HEK293 (cell line): Measurements from ENCODE around the gene B4GALT4.

Experiments used
- CTCF ChIA-PET: fragments of 350-600 bp; formaldehyde crosslinking; extraction: SDS; loops from one replicate; lab custom pipeline; 2021; ENCODE audit warnings: antibody characterized with exemption; lab: Yijun Ruan, JAX
- POLR2A ChIA-PET: fragments of 300-600 bp; formaldehyde crosslinking; extraction: SDS; loops from one replicate; lab custom pipeline; 2020; ENCODE audit warnings: antibody characterized with exemption, inconsistent platforms; lab: Yijun Ruan, JAX
- H3K27ac ChIP-seq: fragments of 200-500 bp; sonication (Bioruptor generic); 2 replicates; pipeline ENCODE4 v1.5.1; 2014; ENCODE audit warnings: low read depth, low read length, control low read depth, inconsistent platforms; ENCODE audit errors: extremely low read depth
- H3K36me3 ChIP-seq, 2 experiments: fragments of 200-500 bp in 1 of 2; sonication (Bioruptor generic) in 1 of 2; 1 replicate in 1 of 2; 2 replicates in 1 of 2; pipeline ENCODE4 v1.5.1; 2014 to 2017; ENCODE audit warnings: inconsistent platforms in 2 of 2, low read length in 2 of 2; ENCODE audit not compliant: control insufficient read depth in 2 of 2, insufficient read depth in 1 of 2
- H3K4me1 ChIP-seq: fragments of 200-500 bp; sonication (Bioruptor generic); 2 replicates; pipeline ENCODE4 v1.5.1; 2014; ENCODE audit warnings: mild to moderate bottlenecking, low read length, inconsistent platforms; ENCODE audit not compliant: control insufficient read depth, insufficient read depth
- H3K4me3 ChIP-seq: 2 replicates; pipeline ENCODE4 v1.5.1; 2011; ENCODE audit warnings: low read depth, mild to moderate bottlenecking, control low read depth, low read length, moderate library complexity
- H3K9me3 ChIP-seq: fragments of 200-500 bp; sonication (Bioruptor generic); 2 replicates; pipeline ENCODE4 v1.5.1; 2014; ENCODE audit warnings: low read depth, low read length, inconsistent platforms; ENCODE audit not compliant: control insufficient read depth, insufficient read depth
- HIC1 ChIP-seq: fragments of 450-650 bp; formaldehyde crosslinking; IDR thresholded peaks from 2 replicates; pipeline ENCODE4 v1.5.1; 2016; ENCODE audit warnings: missing biosample characterization, missing genetic modification characterization
- HOXA7 ChIP-seq: sonication (generic); formaldehyde crosslinking; IDR thresholded peaks from 2 replicates; pipeline ENCODE4 v1.8.1; 2022; ENCODE audit warnings: missing genetic modification reagents, borderline replicate concordance
- PBX3 ChIP-seq: sonication (generic); formaldehyde crosslinking; IDR thresholded peaks from 2 replicates; pipeline ENCODE4 v1.8.1; 2022; ENCODE audit warnings: mild to moderate bottlenecking, moderate library complexity, missing genetic modification reagents
- ZEB2 ChIP-seq: fragments of 450-650 bp; formaldehyde crosslinking; IDR thresholded peaks from 2 replicates; pipeline ENCODE4 v1.5.1; 2016; ENCODE audit warnings: missing biosample characterization, missing genetic modification characterization
- ZIC2 ChIP-seq: fragments of 450-650 bp; formaldehyde crosslinking; IDR thresholded peaks from 2 replicates; pipeline ENCODE4 v1.5.1; 2016; ENCODE audit warnings: missing biosample characterization, missing genetic modification characterization
- ZNF157 ChIP-seq: fragments of 450-650 bp; formaldehyde crosslinking; IDR thresholded peaks from 2 replicates; pipeline ENCODE4 v1.5.1; 2016; ENCODE audit warnings: missing biosample characterization, missing genetic modification characterization
- ZNF184 ChIP-seq: fragments of 450-650 bp; IDR thresholded peaks from 2 replicates; pipeline ENCODE4 v1.5.1; 2018; ENCODE audit warnings: missing biosample characterization, mild to moderate bottlenecking, missing genetic modification characterization
- ZNF274 ChIP-seq, 2 experiments: fragments of 200-500 bp in 1 of 2; fragments of 450-650 bp in 1 of 2; sonication (Bioruptor generic) in 1 of 2; formaldehyde crosslinking in 1 of 2; IDR thresholded peaks; 2 replicates each; pipeline versions ENCODE4 v1.5.1 to v1.6.1; 2014 to 2016; ENCODE audit warnings: borderline replicate concordance in 1 of 2, inconsistent platforms in 1 of 2, low read length in 1 of 2, missing biosample characterization in 1 of 2, missing genetic modification characterization in 1 of 2
- ZNF416 ChIP-seq: fragments of 450-650 bp; formaldehyde crosslinking; IDR thresholded peaks from 2 replicates; pipeline ENCODE4 v1.5.1; 2016; ENCODE audit warnings: missing biosample characterization, missing genetic modification characterization
- ZNF423 ChIP-seq: fragments of 450-650 bp; formaldehyde crosslinking; IDR thresholded peaks from 2 replicates; pipeline ENCODE4 v1.5.1; 2016; ENCODE audit warnings: missing biosample characterization, missing genetic modification characterization
- ZNF664 ChIP-seq: fragments of 450-650 bp; formaldehyde crosslinking; IDR thresholded peaks from 2 replicates; pipeline ENCODE4 v1.5.1; 2016; ENCODE audit warnings: missing biosample characterization, missing genetic modification characterization
- ZNF76 ChIP-seq: fragments of 450-650 bp; formaldehyde crosslinking; IDR thresholded peaks from 2 replicates; pipeline ENCODE4; 2016; ENCODE audit warnings: low read depth, missing biosample characterization, missing genetic modification characterization, borderline replicate concordance
- ZNF785 ChIP-seq: fragments of 450-650 bp; formaldehyde crosslinking; IDR thresholded peaks from 2 replicates; pipeline ENCODE4 v1.5.1; 2016; ENCODE audit warnings: missing biosample characterization, missing genetic modification characterization
- ZSCAN18 ChIP-seq: fragments of 450-650 bp; formaldehyde crosslinking; IDR thresholded peaks from 2 replicates; pipeline ENCODE4 v1.5.1; 2016; ENCODE audit warnings: missing biosample characterization, missing genetic modification characterization
- TF ChIP-seq, protein P1 (sequence below): fragments of 450-650 bp; formaldehyde crosslinking; IDR thresholded peaks from 2 replicates; pipeline ENCODE4 v1.5.1; 2017; ENCODE audit warnings: missing biosample characterization, mild to moderate bottlenecking, missing genetic modification characterization, moderate library complexity
- TF ChIP-seq, protein P2 (sequence below): fragments of 450-650 bp; formaldehyde crosslinking; IDR thresholded peaks from 2 replicates; pipeline ENCODE4 v1.5.1; 2016; ENCODE audit warnings: missing biosample characterization, missing genetic modification characterization
- TF ChIP-seq, protein P3 (sequence below): fragments of 450-650 bp; formaldehyde crosslinking; IDR thresholded peaks from 2 replicates; pipeline ENCODE4 v1.5.1; 2016; ENCODE audit warnings: missing biosample characterization, missing genetic modification characterization, borderline replicate concordance

B4GALT4 gene

DNA sequence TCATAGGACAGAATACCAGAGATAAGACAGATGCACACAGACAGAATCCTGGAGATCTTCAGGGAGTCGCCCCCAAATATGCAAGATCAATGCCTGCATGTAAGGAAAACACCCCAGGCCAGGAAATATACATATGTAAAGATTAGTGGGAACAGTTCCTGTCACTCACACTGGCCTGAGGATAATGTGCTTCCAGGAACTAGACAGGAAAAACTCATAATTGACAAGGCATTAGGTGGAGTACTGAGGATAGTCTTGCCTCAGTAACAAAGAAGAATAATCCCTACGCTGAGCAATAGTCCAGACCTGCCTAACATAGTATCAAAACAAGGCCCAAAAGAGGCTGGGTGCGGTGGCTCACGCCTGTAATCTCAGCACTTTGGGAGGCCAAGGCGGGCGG lies 20.4 kb upstream of the B4GALT4 start:
- Histone ChIP-seq H3K36me3 (no peaks in the 10 kb centered on the region), H3K9me3 (no peaks in the 10 kb centered on the region), H3K27ac (no peak overlapping the region), H3K4me1 (no peaks in the 10 kb centered on the region), H3K4me3 (no peak overlapping the region)
- CTCF ChIA-PET: no interaction called here
- TF ChIP-seq PBX3 (CRISPR knock-in tag): no peak
- no peak for TF ChIP-seq ZNF184
- TF ChIP-seq, protein P1, sequence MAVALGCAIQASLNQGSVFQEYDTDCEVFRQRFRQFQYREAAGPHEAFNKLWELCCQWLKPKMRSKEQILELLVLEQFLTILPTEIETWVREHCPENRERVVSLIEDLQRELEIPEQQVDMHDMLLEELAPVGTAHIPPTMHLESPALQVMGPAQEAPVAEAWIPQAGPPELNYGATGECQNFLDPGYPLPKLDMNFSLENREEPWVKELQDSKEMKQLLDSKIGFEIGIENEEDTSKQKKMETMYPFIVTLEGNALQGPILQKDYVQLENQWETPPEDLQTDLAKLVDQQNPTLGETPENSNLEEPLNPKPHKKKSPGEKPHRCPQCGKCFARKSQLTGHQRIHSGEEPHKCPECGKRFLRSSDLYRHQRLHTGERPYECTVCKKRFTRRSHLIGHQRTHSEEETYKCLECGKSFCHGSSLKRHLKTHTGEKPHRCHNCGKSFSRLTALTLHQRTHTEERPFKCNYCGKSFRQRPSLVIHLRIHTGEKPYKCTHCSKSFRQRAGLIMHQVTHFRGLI (tag by site-specific recombination): no peak
- no peak for TF ChIP-seq ZNF416
- TF ChIP-seq, protein P2, sequence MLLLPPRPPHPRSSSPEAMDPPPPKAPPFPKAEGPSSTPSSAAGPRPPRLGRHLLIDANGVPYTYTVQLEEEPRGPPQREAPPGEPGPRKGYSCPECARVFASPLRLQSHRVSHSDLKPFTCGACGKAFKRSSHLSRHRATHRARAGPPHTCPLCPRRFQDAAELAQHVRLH (tag by site-specific recombination): no peak
- TF ChIP-seq, protein P3, sequence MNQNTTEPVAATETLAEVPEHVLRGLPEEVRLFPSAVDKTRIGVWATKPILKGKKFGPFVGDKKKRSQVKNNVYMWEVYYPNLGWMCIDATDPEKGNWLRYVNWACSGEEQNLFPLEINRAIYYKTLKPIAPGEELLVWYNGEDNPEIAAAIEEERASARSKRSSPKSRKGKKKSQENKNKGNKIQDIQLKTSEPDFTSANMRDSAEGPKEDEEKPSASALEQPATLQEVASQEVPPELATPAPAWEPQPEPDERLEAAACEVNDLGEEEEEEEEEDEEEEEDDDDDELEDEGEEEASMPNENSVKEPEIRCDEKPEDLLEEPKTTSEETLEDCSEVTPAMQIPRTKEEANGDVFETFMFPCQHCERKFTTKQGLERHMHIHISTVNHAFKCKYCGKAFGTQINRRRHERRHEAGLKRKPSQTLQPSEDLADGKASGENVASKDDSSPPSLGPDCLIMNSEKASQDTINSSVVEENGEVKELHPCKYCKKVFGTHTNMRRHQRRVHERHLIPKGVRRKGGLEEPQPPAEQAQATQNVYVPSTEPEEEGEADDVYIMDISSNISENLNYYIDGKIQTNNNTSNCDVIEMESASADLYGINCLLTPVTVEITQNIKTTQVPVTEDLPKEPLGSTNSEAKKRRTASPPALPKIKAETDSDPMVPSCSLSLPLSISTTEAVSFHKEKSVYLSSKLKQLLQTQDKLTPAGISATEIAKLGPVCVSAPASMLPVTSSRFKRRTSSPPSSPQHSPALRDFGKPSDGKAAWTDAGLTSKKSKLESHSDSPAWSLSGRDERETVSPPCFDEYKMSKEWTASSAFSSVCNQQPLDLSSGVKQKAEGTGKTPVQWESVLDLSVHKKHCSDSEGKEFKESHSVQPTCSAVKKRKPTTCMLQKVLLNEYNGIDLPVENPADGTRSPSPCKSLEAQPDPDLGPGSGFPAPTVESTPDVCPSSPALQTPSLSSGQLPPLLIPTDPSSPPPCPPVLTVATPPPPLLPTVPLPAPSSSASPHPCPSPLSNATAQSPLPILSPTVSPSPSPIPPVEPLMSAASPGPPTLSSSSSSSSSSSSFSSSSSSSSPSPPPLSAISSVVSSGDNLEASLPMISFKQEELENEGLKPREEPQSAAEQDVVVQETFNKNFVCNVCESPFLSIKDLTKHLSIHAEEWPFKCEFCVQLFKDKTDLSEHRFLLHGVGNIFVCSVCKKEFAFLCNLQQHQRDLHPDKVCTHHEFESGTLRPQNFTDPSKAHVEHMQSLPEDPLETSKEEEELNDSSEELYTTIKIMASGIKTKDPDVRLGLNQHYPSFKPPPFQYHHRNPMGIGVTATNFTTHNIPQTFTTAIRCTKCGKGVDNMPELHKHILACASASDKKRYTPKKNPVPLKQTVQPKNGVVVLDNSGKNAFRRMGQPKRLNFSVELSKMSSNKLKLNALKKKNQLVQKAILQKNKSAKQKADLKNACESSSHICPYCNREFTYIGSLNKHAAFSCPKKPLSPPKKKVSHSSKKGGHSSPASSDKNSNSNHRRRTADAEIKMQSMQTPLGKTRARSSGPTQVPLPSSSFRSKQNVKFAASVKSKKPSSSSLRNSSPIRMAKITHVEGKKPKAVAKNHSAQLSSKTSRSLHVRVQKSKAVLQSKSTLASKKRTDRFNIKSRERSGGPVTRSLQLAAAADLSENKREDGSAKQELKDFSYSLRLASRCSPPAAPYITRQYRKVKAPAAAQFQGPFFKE (tag by site-specific recombination): no peak
- TF ChIP-seq HIC1: no peak
- TF ChIP-seq ZNF76 (tag by site-specific recombination): no peak
- no peak for TF ChIP-seq ZEB2 (tag by site-specific recombination)
- TF ChIP-seq ZNF664 (tag by site-specific recombination): no peak
- no peak for TF ChIP-seq ZNF157 (tag by site-specific recombination)
- no peak for TF ChIP-seq ZNF785 (tag by site-specific recombination)
- TF ChIP-seq HOXA7 (CRISPR knock-in tag): no peak
- no peak for TF ChIP-seq ZSCAN18 (tag by site-specific recombination)
- no peak for TF ChIP-seq ZIC2 (tag by site-specific recombination)
- TF ChIP-seq ZNF423 (tag by site-specific recombination): no peak
- no peak for TF ChIP-seq ZNF274 (IDR thresholded peaks at IDR 0.05; ENCODE audit: low read length)
- TF ChIP-seq ZNF274 (tag by site-specific recombination; IDR thresholded peaks at IDR 0.05; ENCODE audit: borderline replicate concordance): no peak
- POLR2A ChIA-PET: no interaction called here
